K562 (cell line): Measurements from ENCODE around the gene ARHGEF25. TPM values are rescaled to one million over a fixed set of nuclear protein-coding genes. Genes with fewer than 3 reads are reported as not detected.

Source experiments
- HDAC8 ChIP-seq: fragments of 450-650 bp; IDR thresholded peaks from 2 replicates; pipeline ENCODE4 v1.6.1; 2016; ENCODE audit warnings: mild to moderate bottlenecking, missing genetic modification characterization, moderate library complexity, missing compliant biosample characterization
- KAT2B ChIP-seq: IDR thresholded peaks from one replicate; pipeline ENCODE4 v1.6.1; 2012; ENCODE audit warnings: low read depth, mild to moderate bottlenecking, control low read depth, inconsistent platforms, low read length, moderate library complexity
- KHSRP ChIP-seq: fragments of 450-650 bp; IDR thresholded peaks from 2 replicates; pipeline ENCODE4 v1.6.1; 2017
- MAZ ChIP-seq, 2 experiments: fragments of 450-650 bp in 1 of 2; sonication (generic) in 1 of 2; formaldehyde crosslinking; IDR thresholded peaks in 1 of 2; conservative IDR thresholded peaks in 1 of 2; 2 replicates each; pipeline versions ENCODE4 v1.4.0 to v1.5.0; 2020; ENCODE audit warnings: mild to moderate bottlenecking in 1 of 2, missing genetic modification reagents in 1 of 2
- NRF1 ChIP-seq, 2 experiments: fragments of 450-650 bp; IDR thresholded peaks in 1 of 2; conservative IDR thresholded peaks in 1 of 2; 2 replicates each; pipeline ENCODE4 v1.6.1; 2014; ENCODE audit warnings: mild to moderate bottlenecking in 2 of 2
- PML ChIP-seq: IDR thresholded peaks from 2 replicates; pipeline ENCODE4 v1.6.1; 2012; ENCODE audit warnings: low read length, inconsistent platforms
- POLR2G ChIP-seq: fragments of 200-400 bp; formaldehyde crosslinking; IDR thresholded peaks from 2 replicates; pipeline ENCODE4 v1.6.1; 2017; ENCODE audit warnings: low read depth, mild to moderate bottlenecking, antibody characterized with exemption, low read length, moderate library complexity
- POLR3A ChIP-seq: IDR thresholded peaks from 2 replicates; pipeline ENCODE4 v1.6.1; 2011; ENCODE audit warnings: borderline replicate concordance, mild to moderate bottlenecking, moderate library complexity; ENCODE audit not compliant: insufficient read length, insufficient read depth; ENCODE audit errors: extremely low read depth
- RB1 ChIP-seq: fragments of 450-650 bp; IDR thresholded peaks from 2 replicates; pipeline ENCODE4 v1.6.1; 2017; ENCODE audit warnings: low read depth, mild to moderate bottlenecking
- TBP ChIP-seq: optimal IDR thresholded peaks from 2 replicates; pipeline ENCODE3; 2011; ENCODE audit warnings: low read depth, low read length, improper control_type of control experiment
- TCF7L2 ChIP-seq: fragments of 150-350 bp; IDR thresholded peaks from 2 replicates; pipeline ENCODE4 v1.6.1; 2016; ENCODE audit warnings: low read depth, mild to moderate bottlenecking, low read length, moderate library complexity
- ZBTB40 ChIP-seq, 2 experiments: fragments of 450-650 bp in 1 of 2; sonication (generic) in 1 of 2; formaldehyde crosslinking in 1 of 2; IDR thresholded peaks; 2 replicates each; pipeline versions ENCODE4 v1.7.1 to v1.9.0; 2016 to 2022; ENCODE audit warnings: inconsistent platforms in 1 of 2, mild to moderate bottlenecking in 1 of 2, missing genetic modification reagents in 1 of 2
- ZBTB49 ChIP-seq: sonication (generic); formaldehyde crosslinking; IDR thresholded peaks from 2 replicates; pipeline ENCODE4 v1.8.0; 2022; ENCODE audit warnings: missing genetic modification reagents, mild to moderate bottlenecking, borderline replicate concordance
- polyA plus RNA-seq, 8 experiments: library from polyadenylated mRNA; depleted of rRNA in 4 of 8; stranded (reverse) in 5 of 8; unstranded in 3 of 8; fragments of >200 nt; fragmentation: Nextera tagmentation in 2 of 8; fragmentation: Illumina TruSeq in 1 of 8; extraction: Ambion mirVana in 2 of 8; extraction: Trizol in 1 of 8; gene quantifications; 2 replicates each; pipeline versions ENCODE4 v1.2.1 to v1.2.3, GENCODE V29; 2011 to 2014; ENCODE audit warnings: inconsistent platforms in 1 of 8, missing spikeins in 1 of 8
- total RNA-seq, 7 experiments: library from RNA; depleted of rRNA in 6 of 7; stranded (reverse); fragments of >200 nt in 6 of 7; fragmentation: Illumina TruSeq in 2 of 7; extraction: Trizol in 2 of 7; gene quantifications; 2 replicates each; pipeline versions ENCODE4 v1.2.1 to v1.2.3, GENCODE V29; 2011 to 2021; ENCODE audit warnings: low replicate concordance in 1 of 7

Gene ARHGEF25
- total and polyA plus RNA-seq, 9 of the 15 experiments (the other 6 are each of a cell fraction or from before 2014, with no cell fraction given): 0.13 to 17.3 (median 11.6) TPM

DNA sequence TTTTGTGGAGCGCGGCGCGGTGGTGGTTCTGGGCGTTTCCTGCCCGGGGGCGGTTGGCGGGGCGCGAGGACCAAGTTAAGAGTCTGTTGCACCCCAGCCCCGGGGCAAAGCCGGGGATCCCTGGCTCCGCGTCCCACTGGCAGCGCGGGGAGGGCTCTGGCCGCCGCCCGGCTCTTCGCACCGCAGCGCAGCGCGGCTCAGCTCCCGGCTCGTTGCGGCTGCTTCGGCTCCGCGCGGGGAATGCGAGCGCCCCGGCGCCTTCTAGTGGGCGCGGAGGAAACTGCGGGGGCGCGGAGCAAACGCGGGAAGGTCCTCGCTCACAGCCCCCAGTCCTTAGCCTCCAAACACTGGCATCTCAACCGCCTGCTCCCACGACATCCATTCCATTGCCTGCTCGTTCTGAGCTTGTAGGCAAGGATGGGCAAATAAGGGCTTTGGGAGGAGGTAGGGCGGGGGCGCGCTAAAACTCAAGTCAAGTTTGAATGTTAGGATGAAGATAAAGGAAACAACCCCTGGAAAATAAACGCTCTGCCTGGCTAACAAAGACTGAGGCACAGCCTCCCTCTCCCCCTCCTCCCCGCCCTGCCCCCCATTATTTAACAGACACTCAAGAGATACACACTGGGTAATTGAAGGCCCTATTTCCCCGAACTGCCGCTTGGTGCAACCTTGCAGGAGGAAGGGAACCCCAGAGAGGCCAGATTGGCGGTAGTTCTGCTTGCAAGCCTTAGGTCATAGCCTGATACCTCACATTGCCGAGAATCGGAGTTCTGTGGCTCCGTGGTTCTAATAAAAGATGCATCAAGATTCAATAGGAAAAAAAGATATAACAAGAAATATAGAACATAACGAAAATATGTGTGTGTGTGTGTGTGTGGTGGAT is 22.0 kb downstream of the ARHGEF25 start, which contains the start of gene B4GALNT1 (continued):
- peak; percentile 40; the same call in 1 of the 2 replicates for TF ChIP-seq PML
- TF ChIP-seq KHSRP: no peak
- TF ChIP-seq TBP: peak; percentile 68
- TF ChIP-seq HDAC8: peak; percentile 43; the same call in 1 of the 2 replicates
- TF ChIP-seq ZBTB49 (CRISPR knock-in tag): no peak
- no peak for TF ChIP-seq KAT2B
- TF ChIP-seq MAZ (CRISPR knock-in tag; conservative IDR thresholded peaks at IDR 0.05 in 1 of 2, IDR thresholded peaks at IDR 0.05 in 1 of 2): peak; percentile 82 to 89
- TF ChIP-seq TCF7L2: no peak
- peak; percentile 63 to 72 for TF ChIP-seq NRF1 (conservative IDR thresholded peaks at IDR 0.05 in 1 of 2, IDR thresholded peaks at IDR 0.05 in 1 of 2)
- TF ChIP-seq RB1: peak; percentile 98
- TF ChIP-seq POLR2G: peak; percentile 88
- peak; percentile 19; the same call in 1 of the 2 replicates for TF ChIP-seq ZBTB40 (IDR thresholded peaks at IDR 0.05)
- TF ChIP-seq ZBTB40 (CRISPR knock-in tag; IDR thresholded peaks at IDR 0.05): no peak
- TF ChIP-seq POLR3A: no peak
